HG02840 (cell line): ENCODE results near the gene COL9A1.
"Not testable (repeated sequence)": the region's sequence is repeated elsewhere in the genome, so short reads cannot be mapped to it uniquely, and the experiment has no call there.

Experiments used
- ATAC-seq: cut with Tn5 transposase; IDR thresholded peaks from one replicate; pipeline ENCODE4 v1.9.1; 2021; ENCODE audit warnings: mild to moderate bottlenecking, moderate library complexity, moderate number of reproducible peaks; ENCODE audit not compliant: unreplicated experiment, low FRiP score

The COL9A1 gene

GRCh38 chr6:70303034-70303525 lies at the start of gene COL9A1:
COL9A1 (minus strand) TSS chr6:70303084; CDS start chr6:70302924, 160 bp downstream.
- no peak for ATAC-seq

- ATAC-seq = no peak
Measured at GRCh38 chr6:70351461-70351860, 48.6 kb upstream of the COL9A1 start.

DNA sequence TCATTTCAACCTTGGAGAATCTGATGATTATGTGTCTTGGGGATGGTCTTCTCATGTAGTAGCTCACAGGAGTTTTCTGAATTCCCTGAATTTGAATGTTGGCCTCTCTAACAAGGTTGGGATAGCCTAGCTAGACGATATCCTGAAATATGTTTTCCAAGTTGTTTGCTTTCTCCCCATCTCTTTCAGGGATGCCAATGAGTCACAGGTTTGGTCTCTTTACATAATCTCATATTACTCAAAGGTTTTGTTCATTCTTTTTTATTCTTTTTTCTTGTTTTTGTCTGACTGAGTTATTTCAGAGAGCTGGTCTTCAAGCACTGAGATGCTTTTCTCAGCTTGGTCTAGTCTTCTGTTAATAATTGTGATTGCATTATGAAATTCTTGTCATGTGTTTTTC lies 42.7 kb upstream of the COL9A1 start:
- no peak for ATAC-seq

DNA sequence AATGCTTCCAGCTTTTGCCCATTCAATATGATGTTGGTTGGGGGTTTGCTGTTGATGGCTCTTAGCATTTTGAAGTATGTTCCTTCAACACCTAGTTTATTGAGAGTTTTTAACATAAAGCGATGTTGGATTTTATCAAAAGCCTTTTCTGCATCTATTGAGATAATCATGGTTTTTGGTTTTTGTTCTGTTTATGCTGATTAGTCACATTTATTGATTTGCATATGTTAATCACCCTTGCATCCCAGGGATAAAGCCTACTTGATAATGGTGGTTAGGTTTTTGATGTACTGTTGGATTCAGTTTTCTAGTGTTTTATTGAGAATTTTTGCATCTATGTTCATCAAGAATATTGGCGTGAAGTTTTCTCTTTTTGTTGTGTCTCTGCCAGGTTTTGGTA lies 40.4 kb upstream of the COL9A1 start:
- no peak for ATAC-seq

GRCh38 chr6:70339810-70340209 lies 36.9 kb upstream of the COL9A1 start:
- not testable (repeated sequence) for ATAC-seq

GRCh38 chr6:70338775-70339174 lies 35.9 kb upstream of the COL9A1 start:
- ATAC-seq = no peak

- ATAC-seq = no peak
Measured at GRCh38 chr6:70337743-70338105, 34.8 kb upstream of the COL9A1 start.

DNA sequence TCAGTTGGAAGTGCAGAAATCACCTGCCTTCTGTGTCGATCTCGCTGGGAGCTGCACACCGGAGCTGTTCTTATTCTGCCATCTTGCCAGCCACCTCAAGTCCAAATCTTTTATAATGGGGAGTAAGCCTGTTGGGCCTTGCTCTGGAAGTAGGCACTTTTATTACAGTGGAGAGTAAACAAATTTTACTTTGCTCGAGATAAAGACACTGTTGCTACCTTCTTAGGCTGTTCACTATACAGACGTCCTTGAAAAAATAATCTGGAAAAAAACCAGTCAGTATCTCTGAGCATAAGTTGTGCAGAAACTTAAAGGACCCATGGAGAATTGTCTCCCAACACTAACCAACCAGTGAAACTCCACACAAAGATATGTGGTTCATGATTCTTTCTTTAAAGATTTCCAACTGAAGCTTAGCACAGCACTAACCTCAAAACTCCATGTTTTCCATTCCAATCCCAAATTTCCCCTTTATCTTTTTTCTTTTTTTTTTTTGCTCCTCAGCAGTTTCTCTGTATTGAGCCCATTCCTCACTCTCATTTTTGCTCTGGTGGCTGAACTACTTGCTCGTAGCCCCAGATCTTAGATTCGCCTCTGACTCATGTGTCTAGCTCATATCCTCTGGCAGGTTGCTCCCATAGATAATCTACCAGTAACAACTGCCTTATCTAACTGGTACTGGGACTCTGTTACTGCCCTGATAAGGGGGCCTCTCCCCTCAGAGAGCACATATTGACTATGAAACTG lies 34.3 kb upstream of the COL9A1 start:
- ATAC-seq = no peak

DNA sequence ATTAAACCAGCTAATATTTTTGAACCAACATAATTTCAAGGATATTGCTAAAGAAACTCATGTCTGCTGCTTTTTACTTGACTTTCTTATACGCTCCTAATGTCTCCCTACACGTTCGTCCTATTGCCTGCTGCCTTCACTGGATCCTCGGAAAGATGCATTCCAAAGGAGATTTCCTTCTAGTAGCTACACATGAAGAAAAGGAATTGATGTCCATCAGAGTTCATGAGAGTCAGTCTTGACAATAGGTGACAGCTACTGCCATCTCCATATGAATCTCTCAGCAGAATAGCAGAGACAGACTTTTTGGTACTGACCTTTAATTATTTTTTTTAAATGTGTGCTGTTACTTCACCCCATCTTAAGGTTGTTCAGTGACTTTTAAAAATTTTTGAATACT lies 24.2 kb upstream of the COL9A1 start:
- no peak for ATAC-seq

DNA sequence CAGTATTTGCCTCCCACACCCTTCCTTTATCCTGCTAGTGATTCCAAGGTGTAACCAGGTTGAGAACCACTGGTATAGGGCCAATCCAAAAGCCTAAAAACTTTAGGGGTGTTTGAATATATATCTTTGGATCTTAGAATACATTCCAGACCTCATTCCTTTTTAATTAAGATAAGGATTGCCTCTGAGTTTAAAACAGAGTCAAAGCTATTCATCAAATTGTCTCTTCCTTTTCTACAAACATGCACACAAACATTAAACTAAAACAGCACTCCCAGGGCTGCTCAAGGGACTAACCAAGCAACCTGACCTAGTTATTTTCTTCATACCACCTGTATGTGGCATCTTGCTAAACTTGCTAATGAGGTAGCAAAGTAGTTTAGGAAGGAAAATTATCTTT lies 22.1 kb upstream of the COL9A1 start:
- no peak for ATAC-seq

DNA sequence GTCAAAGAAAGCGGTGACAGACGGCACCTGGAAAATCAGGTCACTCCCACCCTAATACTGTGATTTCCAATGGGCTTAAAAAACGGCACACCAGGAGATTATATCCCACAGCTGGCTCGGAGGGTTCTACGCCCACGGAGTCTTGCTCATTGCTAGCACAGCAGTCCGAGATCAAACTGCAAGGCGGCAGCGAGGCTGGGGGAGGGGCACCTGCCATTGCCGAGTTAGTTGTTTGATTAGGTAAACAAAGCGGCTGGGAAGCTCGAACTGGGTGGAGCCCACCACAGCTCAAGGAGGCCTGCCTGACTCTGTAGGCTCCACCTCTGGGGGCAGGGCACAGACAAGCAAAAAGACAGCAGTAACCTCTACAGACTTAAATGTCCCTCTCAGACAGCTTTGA lies 14.9 kb upstream of the COL9A1 start:
- not testable (repeated sequence) for ATAC-seq

GRCh38 chr6:70315079-70315751 lies 12.3 kb upstream of the COL9A1 start:
- ATAC-seq = no peak

- no peak for ATAC-seq
Measured at GRCh38 chr6:70314296-70314695, 11.4 kb upstream of the COL9A1 start.

DNA sequence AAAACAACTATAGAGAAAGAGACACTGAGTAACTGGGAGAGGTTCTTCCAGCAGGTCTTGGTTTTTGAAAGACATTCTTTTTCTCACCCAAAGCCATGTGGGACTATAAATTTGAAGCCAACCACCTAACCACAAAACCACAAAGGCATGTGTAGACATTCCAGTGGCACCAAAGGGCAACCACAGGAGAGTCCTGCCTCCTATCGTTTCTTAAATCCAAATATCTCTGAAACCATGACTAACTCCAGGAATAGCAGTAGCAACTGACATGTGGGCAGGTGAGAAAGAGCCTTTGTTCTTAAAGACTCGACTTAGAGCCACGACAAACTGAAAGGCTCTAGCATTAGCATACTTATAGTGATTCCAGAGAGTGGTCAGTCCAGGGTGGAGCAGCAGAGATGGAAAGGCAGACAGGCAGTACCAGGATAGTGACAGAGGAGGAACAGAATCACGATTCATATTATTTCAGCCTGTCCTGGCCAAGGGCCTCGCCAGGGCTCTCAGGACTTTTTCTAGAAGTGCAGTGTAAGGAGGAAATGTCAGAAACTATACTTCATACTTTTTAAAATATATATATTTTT lies 9.4 kb upstream of the COL9A1 start:
- no peak for ATAC-seq

DNA sequence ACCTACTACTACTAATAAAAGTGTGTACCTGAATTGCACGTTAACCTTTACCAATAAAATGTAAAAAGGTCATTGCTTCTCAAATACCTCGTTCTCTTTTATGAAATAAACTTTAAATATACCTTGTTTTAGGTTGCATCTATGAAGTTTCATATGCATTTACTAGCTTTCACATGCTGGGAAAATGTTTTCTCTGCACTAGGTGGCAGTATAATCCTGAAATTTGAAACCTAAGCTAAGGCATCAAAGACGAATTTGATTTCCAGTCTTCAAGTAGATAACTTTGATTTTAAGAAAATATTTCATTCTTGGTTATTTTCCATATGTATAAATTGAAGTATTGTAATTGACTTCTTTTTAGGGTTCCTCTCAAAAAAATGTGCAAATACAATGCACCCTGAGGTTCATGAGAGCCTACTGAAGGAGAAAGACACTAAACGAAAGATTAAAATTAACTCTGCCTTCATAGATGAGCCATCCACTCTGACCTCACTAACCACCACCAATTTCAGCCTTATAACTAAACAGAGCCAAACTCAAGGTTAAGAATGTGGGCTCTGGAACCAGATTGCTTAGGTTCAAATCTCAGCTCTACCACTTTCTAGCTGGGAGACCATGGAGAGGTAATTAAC lies 7.3 kb upstream of the COL9A1 start:
- ATAC-seq = no peak

DNA sequence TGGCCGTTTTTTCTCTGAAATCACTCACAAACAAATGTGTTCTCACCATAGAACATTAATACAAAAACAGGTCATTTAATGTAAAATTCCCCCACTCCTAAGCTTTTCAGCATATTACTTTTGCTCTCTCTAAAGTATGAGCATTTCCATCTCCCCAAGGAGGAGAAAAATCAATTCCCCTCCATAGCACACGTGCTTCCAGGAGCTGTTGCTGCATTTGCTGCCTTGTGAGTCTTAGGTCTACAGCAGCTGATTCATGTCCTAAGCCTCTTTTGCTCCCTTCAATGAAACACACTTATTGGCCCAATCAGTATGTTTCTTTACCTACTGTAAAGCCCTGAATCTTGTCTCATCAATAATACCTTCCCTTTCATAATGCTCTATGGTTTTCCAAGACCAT lies 6.4 kb upstream of the COL9A1 start:
- ATAC-seq = no peak

DNA sequence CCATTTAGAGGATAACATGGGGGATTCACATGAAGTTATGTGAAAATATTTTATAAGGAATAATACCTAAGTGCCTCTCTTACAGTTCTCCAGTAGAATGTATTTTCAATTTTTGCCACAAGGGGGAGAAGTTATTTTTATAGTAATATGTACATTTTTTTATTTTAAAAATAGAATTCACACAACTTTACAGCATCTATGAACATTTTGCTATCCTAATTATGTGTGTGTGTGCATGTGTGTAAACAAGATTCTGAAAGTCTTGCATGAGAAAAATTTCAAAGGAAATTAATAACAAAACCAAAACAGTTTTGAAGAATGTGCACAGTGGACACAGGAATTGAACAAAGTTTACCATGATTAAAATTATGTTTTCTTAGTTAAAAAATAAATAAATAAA lies 5.3 kb upstream of the COL9A1 start:
- ATAC-seq = not testable (repeated sequence)

- no peak for ATAC-seq
Measured at GRCh38 chr6:70307008-70307407, 4.1 kb upstream of the COL9A1 start.

GRCh38 chr6:70304616-70305015 lies 1.7 kb upstream of the COL9A1 start:
- ATAC-seq = no peak

GRCh38 chr6:70299456-70299855 lies 3.4 kb downstream of the COL9A1 start:
- no peak for ATAC-seq

GRCh38 chr6:70298068-70298467 lies 4.8 kb downstream of the COL9A1 start:
- no peak for ATAC-seq
